Transverse colon (tissue), 4 donors: ENCODE results near the gene PRPS1. TPM values are rescaled to one million over a fixed set of nuclear protein-coding genes. Genes with fewer than 3 reads are reported as not detected.

ENCODE experiments used
- DNase-seq: peaks from one replicate; pipeline ENCODE4 v3.0.0-alpha.2; 2019
- H3K27ac ChIP-seq, 4 donors: fragments of 200-600 bp; sonication (generic); 2 replicates each; pipeline ENCODE4 v1.5.1; 2016 to 2018; ENCODE audit warnings: inconsistent platforms in 4 of 4
- H3K27me3 ChIP-seq: fragments of 200-600 bp; sonication (generic); 2 replicates; pipeline ENCODE4 v1.5.1; 2017; ENCODE audit warnings: inconsistent platforms
- H3K36me3 ChIP-seq, 4 donors: fragments of 200-600 bp; sonication (generic); 2 replicates each; pipeline ENCODE4 v1.5.1; 2017 to 2019; ENCODE audit warnings: inconsistent platforms in 4 of 4
- H3K4me1 ChIP-seq, 4 donors: fragments of 200-600 bp; sonication (generic); 2 replicates each; pipeline ENCODE4 v1.5.1; 2017 to 2020; ENCODE audit warnings: inconsistent platforms in 4 of 4
- H3K4me3 ChIP-seq, 4 donors: fragments of 200-600 bp; sonication (generic); 1 replicate in 1 of 4; 2 replicates in 3 of 4; pipeline versions ENCODE4 v1.5.1 to v1.6.1; 2017 to 2019; ENCODE audit warnings: inconsistent platforms in 4 of 4
- H3K9me3 ChIP-seq, 2 donors: fragments of 200-600 bp; sonication (generic); 2 replicates each; pipeline ENCODE4 v1.5.1; 2017 to 2019; ENCODE audit warnings: inconsistent platforms in 2 of 2
- EP300 ChIP-seq: sonication (generic); formaldehyde crosslinking; IDR thresholded peaks from one replicate; pipeline ENCODE4 v1.6.1; 2017; ENCODE audit warnings: antibody characterized with exemption, low read depth
- POLR2A ChIP-seq: fragments of 450-650 bp; IDR thresholded peaks from one replicate; pipeline ENCODE4 v1.6.1; 2016; ENCODE audit warnings: antibody characterized with exemption, mild to moderate bottlenecking, moderate library complexity
- POLR2AphosphoS5 ChIP-seq, 3 donors: sonication (generic); formaldehyde crosslinking; IDR thresholded peaks; one replicate each; pipeline ENCODE4 v1.6.1; 2016; ENCODE audit warnings: antibody characterized with exemption in 3 of 3
- WGBS, 2 donors: methylation state at CpG; one replicate each; pipeline ENCODE4 v1.1.5; 2018; ENCODE audit warnings: low coverage in 1 of 2; 5-methylcytosine and 5-hydroxymethylcytosine counted together
- in situ Hi-C, 4 donors: fragments of 200-750 bp; cut with MboI; loops; one replicate each; pipeline versions ENCODE4 v1.15.0 to v1.15.1; 2017; ENCODE audit warnings: low sequenced_read_pairs in 3 of 4, low pct_ligation_motif_present in 1 of 4, low pct_unique_long_range_greater_than_20kb in 1 of 4
- intact Hi-C: fragments of 100-400 bp; cut with DNase I; formaldehyde crosslinking; loops from one replicate; pipeline ENCODE4 v1.15.1; 2023; ENCODE audit warnings: low total_unique reads
- total RNA-seq, 4 donors: library from RNA; depleted of rRNA; stranded (reverse); fragments of >200 nt; gene quantifications; one replicate each; pipeline ENCODE4 v1.1.0, GENCODE V29; 2016
- TF ChIP-seq, protein P1 (sequence below), 5 experiments: fragments of 200-600 bp in 3 of 5; fragments of 450-650 bp in 2 of 5; sonication (generic) in 3 of 5; IDR thresholded peaks; 1 replicate in 2 of 5; 2 replicates in 3 of 5; pipeline ENCODE4 v1.5.1; 2016 to 2017; ENCODE audit warnings: antibody characterized with exemption in 5 of 5, inconsistent platforms in 3 of 5, mild to moderate bottlenecking in 2 of 5, moderate library complexity in 1 of 5

Gene PRPS1
- total RNA-seq, 4 donors from 2014 or later = 1.5 to 16.5 (median 12.4) TPM

DNA sequence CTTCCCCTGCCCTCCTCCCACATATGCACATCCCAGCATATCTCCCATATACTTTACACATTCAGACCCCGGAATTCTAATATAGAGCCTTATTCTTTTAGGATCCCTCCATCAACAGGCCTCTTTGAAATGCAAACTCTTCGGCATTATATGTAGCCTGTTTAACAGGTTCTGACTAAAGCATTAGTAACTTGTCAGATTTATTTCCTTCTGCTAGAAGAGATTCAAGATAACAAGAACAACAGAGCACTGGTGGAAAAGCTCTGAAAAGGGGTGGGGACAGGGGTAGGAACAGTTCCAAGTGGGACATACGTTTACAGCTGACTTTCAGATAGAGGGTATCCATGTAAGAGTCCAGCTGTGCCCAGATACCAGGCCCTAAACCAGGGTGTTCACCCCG is 31.7 kb upstream of the PRPS1 start:
- Histone ChIP-seq H3K36me3 (no peaks in the 10 kb centered on the region), H3K27ac (no peak overlapping the region), H3K4me3 (no peak overlapping the region), H3K9me3 (no peaks in the 10 kb centered on the region), H3K27me3 (no peaks in the 10 kb centered on the region), H3K4me1 (no peaks in the 10 kb centered on the region)
- WGBS, 2 donors = 40 to 51% methylated on average over 1 to 4 of the region's 4 CpGs
- TF ChIP-seq EP300 (no peak), POLR2A (no peak), POLR2AphosphoS5 (IDR thresholded peaks at IDR 0.05) (no peak)
- TF ChIP-seq, protein P1, sequence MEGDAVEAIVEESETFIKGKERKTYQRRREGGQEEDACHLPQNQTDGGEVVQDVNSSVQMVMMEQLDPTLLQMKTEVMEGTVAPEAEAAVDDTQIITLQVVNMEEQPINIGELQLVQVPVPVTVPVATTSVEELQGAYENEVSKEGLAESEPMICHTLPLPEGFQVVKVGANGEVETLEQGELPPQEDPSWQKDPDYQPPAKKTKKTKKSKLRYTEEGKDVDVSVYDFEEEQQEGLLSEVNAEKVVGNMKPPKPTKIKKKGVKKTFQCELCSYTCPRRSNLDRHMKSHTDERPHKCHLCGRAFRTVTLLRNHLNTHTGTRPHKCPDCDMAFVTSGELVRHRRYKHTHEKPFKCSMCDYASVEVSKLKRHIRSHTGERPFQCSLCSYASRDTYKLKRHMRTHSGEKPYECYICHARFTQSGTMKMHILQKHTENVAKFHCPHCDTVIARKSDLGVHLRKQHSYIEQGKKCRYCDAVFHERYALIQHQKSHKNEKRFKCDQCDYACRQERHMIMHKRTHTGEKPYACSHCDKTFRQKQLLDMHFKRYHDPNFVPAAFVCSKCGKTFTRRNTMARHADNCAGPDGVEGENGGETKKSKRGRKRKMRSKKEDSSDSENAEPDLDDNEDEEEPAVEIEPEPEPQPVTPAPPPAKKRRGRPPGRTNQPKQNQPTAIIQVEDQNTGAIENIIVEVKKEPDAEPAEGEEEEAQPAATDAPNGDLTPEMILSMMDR (IDR thresholded peaks at IDR 0.05) = no peak
- intact Hi-C loops = no loop called here
- in situ Hi-C loops = no loop called here
- no peak for DNase-seq

DNA sequence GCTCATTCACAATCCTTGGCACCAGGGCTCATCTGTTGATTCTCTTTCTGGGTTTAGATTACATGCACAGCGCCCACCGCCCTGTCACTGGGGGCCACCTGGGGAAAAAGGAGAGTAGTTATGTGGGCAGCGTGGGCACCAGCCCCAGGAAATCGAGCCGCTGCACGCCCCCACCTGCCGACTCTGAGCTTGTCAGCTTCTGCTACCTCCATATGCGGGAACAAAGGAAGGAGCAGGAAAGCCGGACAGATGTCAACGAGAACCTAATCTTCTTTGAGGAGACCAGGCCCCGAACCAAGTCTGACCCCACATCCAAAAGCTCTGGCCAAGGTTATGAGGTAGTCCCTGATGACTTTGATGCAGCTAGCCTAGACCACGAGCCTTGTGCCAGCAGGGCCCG is 31.0 kb upstream of the PRPS1 start:
- no peak for TF ChIP-seq POLR2AphosphoS5 (IDR thresholded peaks at IDR 0.05)
- WGBS, 2 donors = 93% methylated on average over 13 of the region's 13 CpGs; no CpG with 5 or more reads in 1 of the 2 donors
- Histone ChIP-seq H3K27me3 (no peaks in the 10 kb centered on the region), H3K4me3 (no peak overlapping the region), H3K36me3 (no peaks in the 10 kb centered on the region), H3K9me3 (no peaks in the 10 kb centered on the region), H3K27ac (no peak overlapping the region), H3K4me1 (no peaks in the 10 kb centered on the region)
- in situ Hi-C loops (no loop called here), intact Hi-C loops (no loop called here)
- DNase-seq = no peak

DNA sequence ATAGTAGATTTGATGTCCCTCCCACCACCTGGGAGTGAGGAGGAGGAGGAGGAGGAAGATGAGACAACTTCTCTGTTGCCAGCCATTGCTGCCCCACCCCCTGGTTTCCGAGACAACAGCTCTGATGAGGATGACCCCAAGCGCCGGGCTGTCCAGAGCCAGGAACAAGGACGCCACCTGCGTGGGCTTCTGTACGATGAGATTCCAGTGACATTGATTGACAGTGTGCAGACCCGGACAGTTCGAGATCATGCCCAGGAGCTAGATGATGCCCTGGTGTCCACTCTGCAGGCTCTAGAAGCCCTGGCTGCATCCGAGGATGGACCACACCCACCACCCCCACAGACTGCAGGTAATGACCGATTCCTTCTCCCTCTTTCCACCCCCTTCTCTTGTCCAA is 30.5 kb upstream of the PRPS1 start:
- H3K4me1 ChIP-seq = no peaks in the 10 kb centered on the region
- in situ Hi-C loops (no loop called here), intact Hi-C loops (no loop called here)
- no peaks in the 10 kb centered on the region for H3K9me3 ChIP-seq
- H3K27me3 ChIP-seq = no peaks in the 10 kb centered on the region
- H3K4me3 ChIP-seq = no peak overlapping the region
- no peaks in the 10 kb centered on the region for H3K36me3 ChIP-seq
- TF ChIP-seq EP300 = no peak
- TF ChIP-seq, protein P1 (IDR thresholded peaks at IDR 0.05) = no peak
- no peak for TF ChIP-seq POLR2A
- no peak for TF ChIP-seq POLR2AphosphoS5 (IDR thresholded peaks at IDR 0.05)
- DNase-seq = no peak
- H3K27ac ChIP-seq = no peak overlapping the region
- 87% methylated on average over 10 of the region's 10 CpGs; no CpG with 5 or more reads in 1 of the 2 donors for WGBS, 2 donors

DNA sequence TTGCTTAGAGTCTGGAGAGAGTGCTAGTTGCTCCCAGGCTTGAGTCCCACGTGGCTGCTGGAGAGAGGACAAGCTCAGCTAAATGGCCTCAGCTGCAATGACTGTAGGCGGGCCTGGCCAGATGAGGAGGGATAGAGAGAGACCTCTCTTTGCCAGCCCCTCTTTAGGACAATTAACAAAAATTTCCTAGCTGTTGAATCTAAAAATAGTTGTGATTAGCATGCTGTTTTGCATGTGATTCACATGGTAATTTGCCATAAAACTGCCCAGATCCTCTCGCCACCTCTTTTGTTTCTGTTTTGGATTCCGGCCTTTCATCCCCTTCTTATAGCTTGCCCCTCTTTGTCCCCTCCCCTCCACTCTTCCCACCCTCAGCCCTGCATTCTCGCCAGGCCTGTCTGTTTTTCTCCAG is 28.9 kb upstream of the PRPS1 start:
- no peak for TF ChIP-seq POLR2AphosphoS5 (IDR thresholded peaks at IDR 0.05)
- TF ChIP-seq, protein P1 (IDR thresholded peaks at IDR 0.05) = no peak
- TF ChIP-seq EP300 = no peak
- no peak for TF ChIP-seq POLR2A
- in situ Hi-C loops = no loop called here
- Histone ChIP-seq H3K36me3 (no peaks in the 10 kb centered on the region), H3K27me3 (no peaks in the 10 kb centered on the region), H3K9me3 (no peaks in the 10 kb centered on the region), H3K4me3 (no peak overlapping the region), H3K27ac (no peak overlapping the region), H3K4me1 (no peaks in the 10 kb centered on the region)
- intact Hi-C loops = no loop called here
- WGBS, 2 donors = 59% methylated on average over 5 of the region's 5 CpGs; no CpG with 5 or more reads in 1 of the 2 donors
- no peak for DNase-seq

DNA sequence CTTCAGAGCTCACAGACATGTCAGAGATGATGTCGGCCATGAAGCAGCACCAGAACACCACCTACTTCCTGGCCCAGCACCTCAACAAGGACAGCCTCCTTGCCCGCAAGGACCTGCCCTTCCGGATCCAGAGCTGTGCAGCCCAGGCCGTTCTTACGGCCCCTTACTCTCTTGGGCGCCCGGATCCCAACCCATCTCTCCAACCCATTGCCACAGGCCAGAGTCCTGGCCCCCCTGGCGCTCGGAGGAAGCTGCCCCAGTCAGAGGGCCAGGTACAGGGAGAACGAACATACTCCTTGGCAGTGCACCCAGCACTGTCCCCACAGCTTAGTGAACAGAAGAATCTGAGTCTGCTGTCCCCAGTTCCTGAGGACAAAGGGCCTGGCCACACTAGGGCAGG is 27.9 kb upstream of the PRPS1 start:
- intact Hi-C loops (no loop called here), in situ Hi-C loops (no loop called here)
- Histone ChIP-seq H3K36me3 (no peaks in the 10 kb centered on the region), H3K4me1 (no peaks in the 10 kb centered on the region), H3K27me3 (no peaks in the 10 kb centered on the region), H3K27ac (no peak overlapping the region), H3K4me3 (no peak overlapping the region), H3K9me3 (no peaks in the 10 kb centered on the region)
- TF ChIP-seq, protein P1 (IDR thresholded peaks at IDR 0.05) = no peak
- no peak for TF ChIP-seq EP300
- no peak for TF ChIP-seq POLR2AphosphoS5 (IDR thresholded peaks at IDR 0.05)
- TF ChIP-seq POLR2A = no peak
- no peak for DNase-seq
- WGBS, 2 donors = 88% methylated on average over 10 of the region's 10 CpGs; no CpG with 5 or more reads in 1 of the 2 donors
